HepG2 (cell line): ENCODE results near the gene SLC45A2. TPM values are rescaled to one million over a fixed set of nuclear protein-coding genes. Genes with fewer than 3 reads are reported as not detected.

Experiments used
- ATAC-seq: fragments of 200-7000 bp; cut with Tn5 transposase; 3 replicates; pipeline ENCODE4 v1.9.1; 2020; ENCODE audit warnings: mild to moderate bottlenecking, moderate library complexity
- Bru-seq: library from RNA; stranded (reverse); fragments of 400-500 nt; gene quantifications from one replicate; lab custom pipeline; 2021; lab: Mats Ljungman, UMichigan
- BruChase-seq, 2 experiments: library from RNA; stranded (reverse); fragments of 400-500 nt; gene quantifications; one replicate each; lab custom pipeline; 2021; lab: Mats Ljungman, UMichigan
- BruUV-seq: library from RNA; stranded (reverse); fragments of 400-500 nt; replicated peaks from 2 replicates; lab custom pipeline; 2021; lab: Mats Ljungman, UMichigan
- CTCF ChIA-PET: fragments of 300-600 bp; formaldehyde crosslinking; extraction: SDS; loops from one replicate; lab custom pipeline; 2021; ENCODE audit warnings: low total read pairs, inconsistent platforms, low intra/inter-chr PET ratio; lab: Yijun Ruan, JAX
- POLR2A ChIA-PET: fragments of 350-600 bp; sonication (Branson Sonifier 250); formaldehyde crosslinking; loops from one replicate; lab custom pipeline; 2020; ENCODE audit warnings: antibody characterized with exemption, inconsistent platforms; lab: Yijun Ruan, JAX
- DNase-seq: peaks from one replicate; pipeline ENCODE4 v3.0.0-alpha.2; 2015; ENCODE audit warnings: low spot score
- FAIRE-seq: peaks from 3 replicates; lab custom pipeline; 2011; peaks lifted over from hg19 to GRCh38; lab: Jason Lieb, UNC
- H2AFZ ChIP-seq: one replicate; pipeline ENCODE4 v1.6.1; 2011; ENCODE audit warnings: low read length, inconsistent platforms
- H3K27ac ChIP-seq: fragments of 300-600 bp; 3 replicates; pipeline ENCODE4 v1.8.0; 2011; ENCODE audit warnings: mixed run types, mild to moderate bottlenecking, mixed read lengths, low read length, inconsistent platforms; ENCODE audit not compliant: insufficient read depth; ENCODE audit errors: extremely low read length
- H3K27me3 ChIP-seq, 2 experiments: fragments of 200-600 bp in 1 of 2; 2 replicates in 1 of 2; 3 replicates in 1 of 2; pipeline versions ENCODE4 v1.6.0 to v1.8.0; 2011; ENCODE audit warnings: low read length in 2 of 2, mild to moderate bottlenecking in 2 of 2, moderate library complexity in 2 of 2, inconsistent platforms in 1 of 2; ENCODE audit not compliant: insufficient read depth in 2 of 2, control insufficient read depth in 1 of 2
- H3K36me3 ChIP-seq, 2 experiments: fragments of 200-600 bp in 1 of 2; replicated peaks in 1 of 2; 2 replicates in 1 of 2; 3 replicates in 1 of 2; pipeline versions ENCODE4 v1.5.1 to v1.8.0; 2011; ENCODE audit warnings: low read length in 2 of 2, inconsistent platforms in 1 of 2; ENCODE audit not compliant: insufficient read depth in 2 of 2, control insufficient read depth in 1 of 2
- H3K4me1 ChIP-seq: 2 replicates; pipeline ENCODE4 v1.5.1; 2012; ENCODE audit warnings: low read length, inconsistent platforms; ENCODE audit not compliant: insufficient read depth
- H3K4me2 ChIP-seq: 2 replicates; pipeline ENCODE4 v1.6.0; 2011; ENCODE audit warnings: low read depth, low read length, inconsistent platforms
- H3K4me3 ChIP-seq, 3 experiments: fragments of 200-600 bp in 1 of 3; sonication (generic), shearing (Covaris generic) in 1 of 3; replicated peaks in 1 of 3; 2 replicates each; pipeline ENCODE4 v1.5.1; 2011 to 2016; ENCODE audit warnings: low read length in 3 of 3, inconsistent platforms in 2 of 3, low read depth in 2 of 3, mild to moderate bottlenecking in 2 of 3, control low read depth in 1 of 3, mixed read lengths in 1 of 3; ENCODE audit not compliant: insufficient read depth in 1 of 3
- H3K79me2 ChIP-seq: one replicate; pipeline ENCODE4 v1.6.1; 2011; ENCODE audit warnings: low read length, inconsistent platforms; ENCODE audit not compliant: insufficient read depth
- H3K9ac ChIP-seq: 2 replicates; pipeline ENCODE4 v1.6.0; 2011; ENCODE audit warnings: mild to moderate bottlenecking, low read depth, low read length, inconsistent platforms; ENCODE audit not compliant: insufficient read depth
- H3K9me3 ChIP-seq: 2 replicates; pipeline ENCODE4 v1.5.1; 2012; ENCODE audit warnings: mild to moderate bottlenecking, low read length
- H4K20me1 ChIP-seq: 2 replicates; pipeline ENCODE4 v1.6.0; 2011; ENCODE audit warnings: inconsistent platforms, mild to moderate bottlenecking, low read length, moderate library complexity; ENCODE audit not compliant: insufficient read depth
- MED13 ChIP-seq: sonication (generic); formaldehyde crosslinking; IDR thresholded peaks from 2 replicates; pipeline ENCODE4 v1.5.0; 2020; ENCODE audit warnings: missing genetic modification reagents
- TARDBP ChIP-seq: sonication (generic); formaldehyde crosslinking; IDR thresholded peaks from 2 replicates; pipeline ENCODE4 v1.8.0; 2022; ENCODE audit warnings: mild to moderate bottlenecking, missing genetic modification reagents
- WGBS: methylation state at CpG from one replicate; pipeline ENCODE4 v1.1.6; 2017; ENCODE audit warnings: low lambda C conversion rate; 5-methylcytosine and 5-hydroxymethylcytosine counted together
- in situ Hi-C: cut with HindIII; loops from 2 replicates; pipeline ENCODE4 v1.10.0; 2017; ENCODE audit warnings: low pct_unique_long_range_greater_than_20kb; ENCODE audit not compliant: extremely low pct_ligation_motif_present
- intact Hi-C: fragments of 100-400 bp; cut with micrococcal nuclease; formaldehyde crosslinking; loops from one replicate; pipeline ENCODE4 v1.10.0; 2022; ENCODE audit not compliant: unreplicated experiment
- long read RNA-seq, 2 experiments: library from RNA in 1 of 2; library from polyadenylated mRNA in 1 of 2; stranded (forward) in 1 of 2; unstranded in 1 of 2; transcript quantifications; one replicate each; pipeline ENCODE4 v2.0.0, GENCODE V29; 2019 to 2022
- polyA minus RNA-seq, 3 experiments: library from RNA; depleted of rRNA, polyadenylated mRNA; stranded (reverse); fragments of >200 nt; gene quantifications; 2 replicates each; pipeline ENCODE4 v1.2.3, GENCODE V29; 2011; ENCODE audit warnings: low replicate concordance in 1 of 3
- polyA plus RNA-seq, 8 experiments: library from polyadenylated mRNA; depleted of rRNA in 3 of 8; stranded (reverse) in 7 of 8; unstranded in 1 of 8; fragments of >200 nt; fragmentation: Illumina TruSeq in 4 of 8; extraction: Trizol in 4 of 8; gene quantifications; 2 replicates each; pipeline versions ENCODE4 v1.2.1 to v1.2.3, GENCODE V29; 2011 to 2016; ENCODE audit warnings: low read depth in 4 of 8, missing spikeins in 1 of 8, mixed read lengths in 1 of 8; ENCODE audit not compliant: insufficient read depth in 1 of 8
- total RNA-seq, 5 experiments: library from RNA; depleted of rRNA; stranded (reverse); fragments of >200 nt; fragmentation: Illumina TruSeq; extraction: Trizol; gene quantifications; 2 replicates each; pipeline ENCODE4 v1.2.3, GENCODE V29; 2016; ENCODE audit warnings: low read depth in 1 of 5
- TF ChIP-seq, protein P1 (sequence below): fragments of 450-650 bp; IDR thresholded peaks from 2 replicates; pipeline ENCODE4 v1.6.1; 2016

SLC45A2 gene, protein sequence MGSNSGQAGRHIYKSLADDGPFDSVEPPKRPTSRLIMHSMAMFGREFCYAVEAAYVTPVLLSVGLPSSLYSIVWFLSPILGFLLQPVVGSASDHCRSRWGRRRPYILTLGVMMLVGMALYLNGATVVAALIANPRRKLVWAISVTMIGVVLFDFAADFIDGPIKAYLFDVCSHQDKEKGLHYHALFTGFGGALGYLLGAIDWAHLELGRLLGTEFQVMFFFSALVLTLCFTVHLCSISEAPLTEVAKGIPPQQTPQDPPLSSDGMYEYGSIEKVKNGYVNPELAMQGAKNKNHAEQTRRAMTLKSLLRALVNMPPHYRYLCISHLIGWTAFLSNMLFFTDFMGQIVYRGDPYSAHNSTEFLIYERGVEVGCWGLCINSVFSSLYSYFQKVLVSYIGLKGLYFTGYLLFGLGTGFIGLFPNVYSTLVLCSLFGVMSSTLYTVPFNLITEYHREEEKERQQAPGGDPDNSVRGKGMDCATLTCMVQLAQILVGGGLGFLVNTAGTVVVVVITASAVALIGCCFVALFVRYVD
- 0.22 TPM in 1 of 2 replicates, not detected in the other for total RNA-seq (2016; rRNA removed; fragmentation: Illumina TruSeq; extraction: Trizol)
- not detected in 2 replicates for total RNA-seq (2016; cell fraction: cytosol; rRNA removed; fragmentation: Illumina TruSeq; extraction: Trizol; ENCODE audit: low read depth)
- 0.17 TPM in 1 of 2 replicates, not detected in the other for total RNA-seq (2016; cell fraction: insoluble cytoplasmic fraction; rRNA removed; fragmentation: Illumina TruSeq; extraction: Trizol)
- total RNA-seq (2016; cell fraction: membrane; rRNA removed; fragmentation: Illumina TruSeq; extraction: Trizol), result not detected in 2 replicates
- 0.34 TPM in 1 of 2 replicates, not detected in the other for total RNA-seq (2016; cell fraction: nucleus; rRNA removed; fragmentation: Illumina TruSeq; extraction: Trizol)
- polyA plus RNA-seq (2011; rRNA removed), result 0.13 and 0.24 TPM in 2 replicates
- polyA plus RNA-seq (2011; cell fraction: cytosol; rRNA removed), result 0.13 TPM in 1 of 2 replicates, not detected in the other
- polyA plus RNA-seq (2011; cell fraction: nucleus; rRNA removed), result 0.79 and 0.92 TPM in 2 replicates
- 0.13 and 0.15 TPM in 2 replicates for polyA plus RNA-seq (2012)
- not detected in 2 replicates for polyA plus RNA-seq (2016; cell fraction: cytosol; fragmentation: Illumina TruSeq; extraction: Trizol; ENCODE audit: low read depth)
- not detected in 2 replicates for polyA plus RNA-seq (2016; cell fraction: insoluble cytoplasmic fraction; fragmentation: Illumina TruSeq; extraction: Trizol; ENCODE audit: low read depth)
- not detected in 2 replicates for polyA plus RNA-seq (2016; cell fraction: membrane; fragmentation: Illumina TruSeq; extraction: Trizol; ENCODE audit: low read depth)
- not detected in 2 replicates for polyA plus RNA-seq (2016; cell fraction: nucleus; fragmentation: Illumina TruSeq; extraction: Trizol; ENCODE audit: insufficient read depth, low read depth)
- 0.66 and 0.80 TPM in 2 replicates for polyA minus RNA-seq (2011; rRNA and poly(A)+ RNA removed; ENCODE audit: low replicate concordance)
- not detected in 2 replicates for polyA minus RNA-seq (2011; cell fraction: cytosol; rRNA and poly(A)+ RNA removed)
- polyA minus RNA-seq (2011; cell fraction: nucleus; rRNA and poly(A)+ RNA removed), result 2.9 and 4.2 TPM in 2 replicates
- percentile 38 among the genes with signal in this experiment for Bru-seq, nascent RNA
- BruChase-seq, experiment 1, labeled RNA remaining after a 6-hour chase, result percentile 39 among the genes with signal in this experiment
- percentile 43 among the genes with signal in this experiment for BruChase-seq, experiment 2, labeled RNA remaining after a 2-hour chase
- long read RNA-seq, experiment 1, result 0 reads
- long read RNA-seq, experiment 2, result 0 reads

DNA sequence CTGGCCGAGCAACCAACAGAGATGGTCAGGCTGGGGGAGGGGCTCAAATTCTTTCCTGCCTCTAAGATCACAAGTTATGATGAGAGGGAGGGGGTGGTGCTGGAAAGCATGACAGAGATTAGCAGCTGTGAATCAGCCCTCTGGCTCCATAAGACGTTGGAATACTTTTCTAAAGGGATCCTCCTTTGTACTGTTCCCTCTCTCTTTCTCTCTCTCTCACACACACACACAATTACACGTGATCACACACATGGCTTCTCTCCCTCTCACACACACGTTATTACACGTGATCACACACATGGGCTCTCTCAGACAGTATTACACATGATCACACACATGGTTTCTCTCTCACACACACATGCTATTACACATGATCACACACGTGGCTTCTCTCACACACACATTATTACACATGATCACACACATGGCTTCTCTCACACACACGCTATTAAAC, at the start of gene SLC45A2:
Gene SLC45A2 (minus strand): TSS at position 23 of the 454 bp plus-strand sequence. CDS start 110 bp downstream, outside the sequence.
- intact Hi-C loops, result no loop called here
- TF ChIP-seq MED13 (no peak), TARDBP (peak; percentile 47; the same call in 1 of the 2 replicates)
- TF ChIP-seq, protein P1, sequence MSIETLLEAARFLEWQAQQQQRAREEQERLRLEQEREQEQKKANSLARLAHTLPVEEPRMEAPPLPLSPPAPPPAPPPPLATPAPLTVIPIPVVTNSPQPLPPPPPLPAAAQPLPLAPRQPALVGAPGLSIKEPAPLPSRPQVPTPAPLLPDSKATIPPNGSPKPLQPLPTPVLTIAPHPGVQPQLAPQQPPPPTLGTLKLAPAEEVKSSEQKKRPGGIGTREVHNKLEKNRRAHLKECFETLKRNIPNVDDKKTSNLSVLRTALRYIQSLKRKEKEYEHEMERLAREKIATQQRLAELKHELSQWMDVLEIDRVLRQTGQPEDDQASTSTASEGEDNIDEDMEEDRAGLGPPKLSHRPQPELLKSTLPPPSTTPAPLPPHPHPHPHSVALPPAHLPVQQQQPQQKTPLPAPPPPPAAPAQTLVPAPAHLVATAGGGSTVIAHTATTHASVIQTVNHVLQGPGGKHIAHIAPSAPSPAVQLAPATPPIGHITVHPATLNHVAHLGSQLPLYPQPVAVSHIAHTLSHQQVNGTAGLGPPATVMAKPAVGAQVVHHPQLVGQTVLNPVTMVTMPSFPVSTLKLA, result peak; percentile 79; the same call in 1 of the 2 replicates
- no peak within 1 kb of the TSS for H3K4me2 ChIP-seq
- H3K27me3 ChIP-seq, result no peaks in the 10 kb centered on the region
- 68% methylated on average over 7 of the region's 7 CpGs for WGBS
- H2AFZ ChIP-seq, result no peak within 1 kb of the TSS
- no peak within 1 kb of the TSS for H3K4me3 ChIP-seq
- CTCF ChIA-PET, result no interaction called here
- FAIRE-seq (no peak), DNase-seq (no peak), ATAC-seq (peak; percentile 45)
- no peaks in the 10 kb centered on the region for H3K4me1 ChIP-seq
- no peak within 1 kb of the TSS for H3K27ac ChIP-seq
- H4K20me1 ChIP-seq, result no peaks in the 10 kb centered on the region
- no TSS peak for BruUV-seq
- peaks cover 4 to 22% of the 10 kb centered on the region in 2 experiments for H3K36me3 ChIP-seq
- H3K79me2 ChIP-seq, result no peaks in the 10 kb centered on the region
- no peaks in the 10 kb centered on the region for H3K9me3 ChIP-seq
- no peak within 1 kb of the TSS for H3K9ac ChIP-seq
- POLR2A ChIA-PET, result no interaction called here
- in situ Hi-C loops, result loop anchor here (25.0 kb wide), 1 partner anchor 478 kb away; no protein-coding TSS in a partner anchor
